Measurements from ENCODE around the gene ZC3H12A.

DNA sequence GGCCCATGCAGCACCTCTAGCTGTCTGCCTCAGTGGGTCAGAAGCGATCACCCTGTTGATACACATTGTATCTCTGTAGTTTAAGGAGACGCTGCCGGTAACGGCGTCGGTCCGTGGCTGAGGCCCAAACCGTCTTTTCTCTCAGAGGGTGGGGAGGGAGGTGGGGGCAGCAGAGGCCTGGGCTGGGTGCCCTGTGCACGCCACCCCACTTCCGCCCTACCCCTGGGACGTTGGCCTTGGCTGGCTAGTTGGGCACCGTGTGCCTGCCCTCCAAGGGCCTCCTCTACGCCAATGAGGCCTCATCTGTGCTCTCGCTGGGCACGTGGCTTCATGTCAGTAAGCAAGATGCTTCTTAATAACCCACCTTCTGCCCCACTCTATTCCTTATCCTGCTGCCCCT lies 9.4 kb downstream of the ZC3H12A start:
- TF ChIP-seq ZNF248 (tag by site-specific recombination; IDR thresholded peaks at IDR 0.05): no peak
- no peak for TF ChIP-seq CTCF (tag by site-specific recombination; IDR thresholded peaks at IDR 0.05)
- TF ChIP-seq ZBTB1 (tag by site-specific recombination; IDR thresholded peaks at IDR 0.05): no peak
- TF ChIP-seq ZNF548 (tag by site-specific recombination; IDR thresholded peaks at IDR 0.05): no peak
- TF ChIP-seq, protein P1, sequence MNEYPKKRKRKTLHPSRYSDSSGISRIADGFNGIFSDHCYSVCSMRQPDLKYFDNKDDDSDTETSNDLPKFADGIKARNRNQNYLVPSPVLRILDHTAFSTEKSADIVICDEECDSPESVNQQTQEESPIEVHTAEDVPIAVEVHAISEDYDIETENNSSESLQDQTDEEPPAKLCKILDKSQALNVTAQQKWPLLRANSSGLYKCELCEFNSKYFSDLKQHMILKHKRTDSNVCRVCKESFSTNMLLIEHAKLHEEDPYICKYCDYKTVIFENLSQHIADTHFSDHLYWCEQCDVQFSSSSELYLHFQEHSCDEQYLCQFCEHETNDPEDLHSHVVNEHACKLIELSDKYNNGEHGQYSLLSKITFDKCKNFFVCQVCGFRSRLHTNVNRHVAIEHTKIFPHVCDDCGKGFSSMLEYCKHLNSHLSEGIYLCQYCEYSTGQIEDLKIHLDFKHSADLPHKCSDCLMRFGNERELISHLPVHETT (tag by site-specific recombination; IDR thresholded peaks at IDR 0.05): no peak
- TF ChIP-seq ZNF596 (tag by site-specific recombination; IDR thresholded peaks at IDR 0.05): no peak
- TF ChIP-seq ZNF404 (tag by site-specific recombination; IDR thresholded peaks at IDR 0.05): no peak
- no peak for TF ChIP-seq REPIN1 (tag by site-specific recombination; IDR thresholded peaks at IDR 0.05; ENCODE audit: low read depth)
- no peak for TF ChIP-seq ZBTB26 (tag by site-specific recombination; optimal IDR thresholded peaks at IDR 0.05)
- no peak for TF ChIP-seq ZNF571 (tag by site-specific recombination; IDR thresholded peaks at IDR 0.05)
- no peak for TF ChIP-seq ZNF121 (tag by site-specific recombination; IDR thresholded peaks at IDR 0.05)
